Aorta (tissue), 5 donors: Measurements from ENCODE around the gene IL22RA1. TPM values are rescaled to one million over a fixed set of nuclear protein-coding genes. Genes with fewer than 3 reads are reported as not detected.

Source experiments
- ATAC-seq: fragments of 200-7000 bp; cut with Tn5 transposase; one replicate; pipeline ENCODE4 v1.9.1; 2022; ENCODE audit warnings: moderate library complexity; ENCODE audit not compliant: low FRiP score
- DNase-seq, 2 donors: peaks; one replicate each; pipeline ENCODE4 v3.0.0-alpha.2; 2020
- H3K27ac ChIP-seq, 2 donors: one replicate each; pipeline ENCODE4 v1.5.1; 2013; ENCODE audit warnings: low read length in 2 of 2, mild to moderate bottlenecking in 2 of 2, moderate library complexity in 2 of 2, control low read depth in 1 of 2, inconsistent platforms in 1 of 2, low read depth in 1 of 2
- H3K27me3 ChIP-seq, 2 donors: one replicate each; pipeline ENCODE4 v1.6.1; 2013; ENCODE audit warnings: control low read depth in 1 of 2, low read length in 1 of 2, mild to moderate bottlenecking in 1 of 2, moderate library complexity in 1 of 2; ENCODE audit not compliant: insufficient read depth in 2 of 2, control insufficient read depth in 1 of 2
- H3K36me3 ChIP-seq, 2 donors: one replicate each; pipeline ENCODE4 v1.6.1; 2013; ENCODE audit warnings: control low read depth in 1 of 2, low read length in 1 of 2, mild to moderate bottlenecking in 1 of 2; ENCODE audit not compliant: insufficient read depth in 2 of 2, control insufficient read depth in 1 of 2
- H3K4me1 ChIP-seq, 2 donors: one replicate each; pipeline ENCODE4 v1.6.1; 2013; ENCODE audit warnings: low read length in 2 of 2, control low read depth in 1 of 2, mild to moderate bottlenecking in 1 of 2, moderate library complexity in 1 of 2; ENCODE audit not compliant: insufficient read depth in 2 of 2, control insufficient read depth in 1 of 2
- H3K4me3 ChIP-seq, 2 donors: one replicate each; pipeline ENCODE4 v1.5.1; 2013; ENCODE audit warnings: low read length in 2 of 2, control low read depth in 1 of 2, mild to moderate bottlenecking in 1 of 2
- H3K9me3 ChIP-seq: one replicate; pipeline ENCODE4 v1.6.1; 2013; ENCODE audit warnings: mild to moderate bottlenecking, low read length; ENCODE audit not compliant: control insufficient read depth
- WGBS, 2 donors: extraction: QIAGEN DNeasy Blood & Tissue Kit; methylation state at CpG; one replicate each; pipeline ENCODE4 v1.1.7; 2013; 5-methylcytosine and 5-hydroxymethylcytosine counted together
- intact Hi-C, 2 donors: fragments of 100-400 bp; cut with DNase I; formaldehyde crosslinking; loops; one replicate each; pipeline versions ENCODE4 v1.14.2 to v1.15.0; 2022
- polyA plus RNA-seq, 2 donors: library from polyadenylated mRNA; stranded (reverse); fragments of 200-250 nt; gene quantifications; one replicate each; pipeline ENCODE4 v1.2.3, GENCODE V29; 2013
- total RNA-seq, 2 donors: library from RNA; stranded (reverse); fragmentation: NEBNext Ultra II Directional; extraction: Animal tissue kit (Norgen Biotek cat#: 25700); gene quantifications; one replicate each; pipeline ENCODE4 v1.2.1, GENCODE V29; 2021
- donor health status: healthy with polysubstance abuse.
- donor health status: Bipolar disorder and iron deficiency.
- donor health status: DM: no; HTN: no; CAD: no.
- donor health status: DM: no; HTN: no; CAD: no.
- donor health status: DM: yes; HTN: yes; CAD: no.

The IL22RA1 gene
- total and polyA plus RNA-seq, 4 donors = 0.18 to 2.4 (median 0.23) TPM; not detected in 1

DNA sequence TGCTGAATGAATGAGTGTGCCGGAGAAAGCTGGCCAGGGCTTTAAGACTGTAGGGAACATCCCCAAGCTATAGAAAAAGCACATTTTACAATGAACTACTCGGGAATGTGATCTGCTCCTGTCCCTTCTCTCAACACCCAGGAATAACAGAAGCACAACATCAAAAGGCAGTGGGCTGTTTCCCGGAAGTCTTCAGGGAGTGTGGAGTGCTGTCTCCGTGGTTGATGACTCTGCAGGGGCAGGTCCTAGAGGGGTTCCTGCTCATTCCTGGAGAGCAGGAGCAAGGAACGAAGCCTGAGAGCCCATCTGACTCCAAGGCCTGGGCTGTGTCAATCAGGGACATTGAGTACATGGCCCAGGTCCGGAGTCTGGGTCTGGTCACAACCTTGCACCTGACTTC, 4.9 kb upstream of the IL22RA1 start:
- Histone ChIP-seq H3K4me3 (no peak overlapping the region), H3K36me3 (no peaks in the 10 kb centered on the region), H3K9me3 (no peaks in the 10 kb centered on the region), H3K27ac (no peak overlapping the region), H3K27me3 (no peaks in the 10 kb centered on the region), H3K4me1 (no peaks in the 10 kb centered on the region)
- DNase-seq (no peak), ATAC-seq (no peak)
- intact Hi-C loops = no loop called here
- WGBS, 2 donors = 76 to 79% methylated on average over 6 of the region's 6 CpGs

DNA sequence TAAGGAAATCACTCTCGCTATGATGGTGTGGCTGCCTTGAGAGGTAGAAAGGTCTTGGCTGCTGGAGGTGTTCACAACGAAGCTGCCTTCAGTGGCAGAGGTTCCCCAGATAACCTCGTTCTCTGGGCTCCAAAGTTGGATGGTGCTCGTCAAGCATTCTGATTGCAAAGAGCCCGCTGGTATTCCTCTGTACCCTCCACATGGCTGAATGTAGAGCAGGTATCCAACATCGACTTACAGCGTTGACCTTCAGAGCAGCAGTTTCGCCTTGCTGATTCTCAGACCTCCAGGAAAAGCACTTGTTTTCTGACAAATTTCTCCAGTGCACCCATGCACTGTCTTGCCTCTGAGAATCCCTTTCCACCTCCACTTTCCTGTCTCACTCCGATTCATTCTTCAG, 4.3 kb upstream of the IL22RA1 start:
- Histone ChIP-seq H3K4me1 (no peaks in the 10 kb centered on the region), H3K36me3 (no peaks in the 10 kb centered on the region), H3K27ac (no peak overlapping the region), H3K9me3 (no peaks in the 10 kb centered on the region), H3K27me3 (no peaks in the 10 kb centered on the region), H3K4me3 (no peak overlapping the region)
- DNase-seq (no peak), ATAC-seq (no peak)
- intact Hi-C loops = no loop called here
- 93 to 97% methylated on average over 9 of the region's 9 CpGs for WGBS, 2 donors

DNA sequence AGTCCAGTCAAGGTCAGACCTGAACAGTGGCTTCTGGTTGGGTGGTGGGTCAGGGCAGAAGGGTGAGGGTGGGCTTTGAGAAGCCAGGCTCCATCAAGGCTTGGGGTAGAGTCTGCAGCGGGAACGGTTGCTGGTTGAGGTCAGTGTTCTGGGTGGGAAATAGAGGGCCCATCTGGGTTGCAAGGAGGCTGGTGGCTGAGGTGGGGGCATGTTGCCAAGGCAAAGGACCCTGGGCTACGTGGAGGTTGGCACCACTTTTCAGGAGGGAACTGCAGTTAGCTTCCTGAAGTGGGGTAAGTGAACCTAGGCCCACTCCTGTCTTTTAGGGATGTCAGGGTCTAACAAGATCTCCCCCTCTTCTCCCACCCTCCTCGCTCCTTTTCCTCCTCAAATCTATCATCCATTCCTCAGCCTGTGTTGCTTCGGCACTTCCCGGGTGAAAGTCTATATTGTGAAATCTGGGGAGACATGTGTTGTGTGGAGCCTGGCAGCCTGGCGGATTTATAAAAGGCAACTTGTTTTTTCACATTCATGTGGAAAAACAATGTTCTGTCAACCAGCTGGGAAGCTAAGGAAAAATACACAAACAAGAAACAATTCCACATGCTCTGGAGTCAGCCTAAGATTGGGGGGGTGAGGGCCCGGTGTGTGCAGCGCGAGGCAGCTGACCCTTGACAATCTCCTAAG, 1.5 kb downstream of the IL22RA1 start:
- intact Hi-C loops = no loop called here
- 89 to 90% methylated on average over 10 of the region's 10 CpGs for WGBS, 2 donors
- DNase-seq (peak in 1 of 2 donors; percentile 41), ATAC-seq (no peak)
- H3K36me3 ChIP-seq = no peaks in the 10 kb centered on the region
- H3K27me3 ChIP-seq = no peaks in the 10 kb centered on the region
- no peaks in the 10 kb centered on the region for H3K4me1 ChIP-seq
- H3K27ac ChIP-seq = no peak overlapping the region
- no peak overlapping the region for H3K4me3 ChIP-seq
- H3K9me3 ChIP-seq = no peaks in the 10 kb centered on the region

DNA sequence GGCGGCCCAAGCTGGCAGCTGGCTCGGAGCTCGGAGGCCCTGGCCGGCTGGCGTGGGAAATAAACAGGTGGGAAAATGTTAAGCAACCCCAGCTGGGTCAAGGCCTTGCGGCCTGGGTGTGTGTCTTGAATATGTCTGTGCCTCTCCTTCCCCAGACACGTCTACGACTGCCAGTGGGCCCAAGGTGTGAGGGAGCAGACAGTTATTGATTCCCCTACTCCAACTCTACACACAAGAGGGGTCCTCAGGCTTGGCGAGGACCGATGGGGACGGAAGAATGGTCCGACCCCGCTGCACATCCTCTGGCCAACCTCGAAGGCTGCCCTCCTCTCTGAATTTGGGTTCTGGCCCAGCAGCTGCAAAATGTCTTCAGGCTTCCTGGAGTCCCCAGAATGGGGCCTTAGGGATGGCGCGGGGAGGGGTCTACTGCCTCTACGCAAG, 2.2 kb downstream of the IL22RA1 start:
- H3K9me3 ChIP-seq = no peaks in the 10 kb centered on the region
- H3K27me3 ChIP-seq = no peaks in the 10 kb centered on the region
- H3K4me1 ChIP-seq = no peaks in the 10 kb centered on the region
- DNase-seq (peak in 1 of 2 donors; percentile 57), ATAC-seq (no peak)
- no peak overlapping the region for H3K27ac ChIP-seq
- no peak overlapping the region for H3K4me3 ChIP-seq
- 90 to 97% methylated on average over 17 of the region's 17 CpGs for WGBS, 2 donors
- intact Hi-C loops = no loop called here
- H3K36me3 ChIP-seq = no peaks in the 10 kb centered on the region

DNA sequence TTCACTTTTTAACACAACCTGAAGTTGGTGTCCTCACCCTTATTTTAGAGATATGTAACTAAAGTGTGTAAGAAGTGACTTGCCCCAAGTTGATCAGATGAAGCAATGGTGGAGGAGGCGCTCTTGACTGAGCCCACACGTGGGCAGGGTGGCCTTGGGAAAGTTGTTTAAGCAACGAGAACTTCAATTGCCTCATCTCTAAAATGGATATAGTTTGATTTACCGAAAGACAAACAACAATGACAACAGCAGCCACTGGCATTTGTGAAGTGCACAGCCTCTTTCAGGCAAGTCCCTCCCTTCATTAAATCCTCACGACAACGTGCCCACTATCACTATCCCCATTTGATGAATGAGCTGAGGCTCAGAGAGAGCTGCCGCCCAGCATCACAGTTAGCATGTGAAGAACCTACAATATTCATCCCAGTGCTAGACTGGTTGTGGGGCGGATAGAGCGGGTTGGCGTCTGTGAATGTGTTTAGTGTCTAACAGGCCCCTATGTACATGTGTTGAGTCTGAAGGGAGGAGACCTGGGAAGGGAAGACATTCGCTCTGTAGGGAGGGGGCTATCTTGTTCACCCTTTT, 3.0 kb downstream of the IL22RA1 start:
- DNase-seq (peak in 1 of 2 donors; percentile 22), ATAC-seq (no peak)
- H3K4me1 ChIP-seq = no peaks in the 10 kb centered on the region
- H3K9me3 ChIP-seq = no peaks in the 10 kb centered on the region
- H3K4me3 ChIP-seq = no peak overlapping the region
- H3K27ac ChIP-seq = no peak overlapping the region
- whole genome bisulfite sequencing, 2 donors = 89 to 92% methylated on average over 11 of the region's 11 CpGs
- H3K36me3 ChIP-seq = no peaks in the 10 kb centered on the region
- no peaks in the 10 kb centered on the region for H3K27me3 ChIP-seq
- intact Hi-C loops = no loop called here

DNA sequence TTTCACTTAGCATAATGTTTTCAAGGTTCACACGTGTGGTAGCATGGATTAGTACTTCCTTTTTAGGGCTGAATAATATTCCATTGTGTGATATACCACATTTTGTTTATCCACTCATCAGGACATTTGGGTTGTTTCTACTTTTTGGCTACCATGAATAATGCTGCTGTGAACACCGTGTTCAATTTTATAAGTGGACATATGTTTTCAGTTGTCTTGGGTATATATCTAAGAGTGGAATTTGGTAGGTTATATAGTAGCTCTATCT, 3.8 kb downstream of the IL22RA1 start:
- H3K27ac ChIP-seq = no peak overlapping the region
- H3K4me3 ChIP-seq = no peak overlapping the region
- DNase-seq (no peak), ATAC-seq (no peak)
- H3K36me3 ChIP-seq = no peaks in the 10 kb centered on the region
- no peaks in the 10 kb centered on the region for H3K4me1 ChIP-seq
- WGBS, 2 donors = 67 to 77% methylated on average over 2 of the region's 2 CpGs
- intact Hi-C loops = no loop called here
- no peaks in the 10 kb centered on the region for H3K9me3 ChIP-seq
- no peaks in the 10 kb centered on the region for H3K27me3 ChIP-seq

DNA sequence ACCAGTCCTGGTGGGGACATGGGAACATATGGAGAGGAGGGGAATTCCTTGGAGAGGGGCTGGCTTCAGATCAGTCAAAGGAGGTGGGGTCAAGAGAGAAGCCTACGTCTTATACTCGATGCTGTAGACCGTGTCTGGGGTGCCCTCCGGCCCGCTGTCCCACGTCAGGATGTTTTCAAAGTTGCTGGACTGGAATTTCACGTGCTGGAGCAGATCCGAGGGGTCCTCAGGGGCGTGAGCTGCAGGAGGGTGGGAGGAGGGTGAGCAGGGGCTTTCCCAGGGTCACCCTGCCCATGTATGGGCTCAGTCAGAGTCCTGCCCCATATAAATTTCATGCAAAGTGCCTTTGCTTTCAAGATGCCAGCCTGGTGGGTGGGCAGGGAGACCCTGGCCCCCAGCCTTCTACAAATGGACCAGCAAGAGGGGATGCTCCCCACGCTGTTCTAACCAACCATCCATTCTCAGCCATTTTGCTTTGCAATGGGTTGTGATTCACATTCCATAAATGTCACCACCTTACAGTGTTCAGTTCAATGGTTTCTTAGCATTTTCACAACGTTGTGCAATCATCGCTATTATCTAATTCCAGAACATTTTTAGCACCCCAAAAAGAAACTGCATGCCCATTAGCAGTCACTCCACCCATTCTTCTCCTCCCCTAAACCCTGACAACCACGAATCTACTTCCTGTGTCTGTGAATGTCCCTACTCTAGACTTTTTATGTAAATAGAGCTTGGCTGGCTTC, 4.3 kb downstream of the IL22RA1 start:
- Histone ChIP-seq H3K27ac (no peak overlapping the region), H3K36me3 (no peaks in the 10 kb centered on the region), H3K4me1 (no peaks in the 10 kb centered on the region), H3K27me3 (no peaks in the 10 kb centered on the region), H3K9me3 (no peaks in the 10 kb centered on the region), H3K4me3 (no peak overlapping the region)
- 62 to 64% methylated on average over 13 of the region's 13 CpGs for WGBS, 2 donors
- ATAC-seq = no peak
- DNase-seq = peak; percentile 25 to 41
- intact Hi-C loops = no loop called here

DNA sequence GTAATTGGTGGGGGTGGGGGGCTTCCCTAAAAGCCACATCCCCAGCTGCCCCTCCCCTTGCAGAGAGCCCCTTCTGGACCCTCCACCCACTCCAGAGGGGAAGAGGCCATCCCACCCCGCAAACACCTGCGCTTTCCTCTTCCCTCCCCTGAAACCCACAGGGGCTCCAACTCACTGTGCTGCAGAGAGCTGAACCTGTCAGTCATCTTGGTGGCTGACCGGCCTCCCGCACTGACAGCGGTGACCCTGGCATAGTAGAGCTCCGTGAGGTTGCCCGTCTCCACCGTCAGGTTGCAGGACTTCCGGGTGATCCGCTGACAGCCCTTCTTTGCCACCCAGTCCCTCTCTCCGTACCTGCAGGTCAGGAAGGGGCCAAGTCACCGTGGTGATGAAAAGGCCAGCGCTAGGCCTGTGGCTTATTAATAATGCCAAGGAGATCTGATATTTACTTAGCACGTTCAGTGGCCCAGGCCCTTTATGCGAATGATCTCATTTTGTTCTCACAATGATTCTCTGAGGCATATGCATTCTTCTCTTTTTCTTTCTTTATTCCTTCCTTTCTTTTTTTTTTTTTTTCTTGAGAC, 5.9 kb downstream of the IL22RA1 start:
- no peaks in the 10 kb centered on the region for H3K36me3 ChIP-seq
- H3K4me1 ChIP-seq = no peaks in the 10 kb centered on the region
- ATAC-seq = no peak

More for the DNA sequence above, 5.9 kb downstream of the IL22RA1 start:
- Histone ChIP-seq H3K4me3 (no peak overlapping the region), H3K9me3 (no peaks in the 10 kb centered on the region), H3K27ac (no peak overlapping the region), H3K27me3 (no peaks in the 10 kb centered on the region)
- 89 to 90% methylated on average over 15 of the region's 15 CpGs for WGBS, 2 donors
- DNase-seq = peak; percentile 24 to 67
- intact Hi-C loops = no loop called here
